ENCODE results near the gene KCNMB4. TPM values are rescaled to one million over a fixed set of nuclear protein-coding genes. Genes with fewer than 3 reads are reported as not detected.

KCNMB4 gene
- polyA plus RNA-seq, 1 donor (not counting 4 experiments of a cell fraction or from before 2014, with no cell fraction given): 0.77 TPM

DNA sequence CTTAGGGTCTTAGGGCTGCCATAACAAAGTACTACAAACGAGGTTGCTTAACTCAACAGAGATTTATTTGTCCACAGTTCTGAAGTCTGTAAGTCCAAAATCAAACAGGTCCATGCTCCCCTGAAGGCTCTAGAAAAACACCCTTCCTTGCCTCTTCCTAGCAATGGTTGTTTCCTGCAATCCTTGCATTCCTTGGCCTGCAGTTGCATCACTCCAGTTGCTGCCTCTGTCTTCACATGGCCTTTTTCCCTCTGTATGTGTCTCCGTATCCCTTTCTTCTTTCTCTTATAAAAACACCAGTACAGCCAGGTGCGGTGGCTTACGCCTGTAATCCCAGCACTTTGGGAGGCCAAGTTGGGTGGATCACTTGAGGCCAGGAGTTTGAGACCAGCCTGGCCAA is 17.4 kb downstream of the KCNMB4 start:
- no peak for FAIRE-seq

GRCh38 chr12:70383886-70384285 is 17.8 kb downstream of the KCNMB4 start:
- Histone ChIP-seq H3K9me1 (ENCODE audit: control insufficient read depth, extremely low read depth, insufficient read depth, low read length) (no peaks in the 10 kb centered on the region), H3K79me2 (ENCODE audit: control insufficient read depth, insufficient read depth, low read length) (no peaks in the 10 kb centered on the region), H3K36me3 (ENCODE audit: control insufficient read depth in 2 of 2, extremely low read depth in 1 of 2, insufficient read depth in 2 of 2, low read length in 2 of 2) (no peaks in the 10 kb centered on the region), H3K9me3 (ENCODE audit: control insufficient read depth, low read depth, low read length) (no peaks in the 10 kb centered on the region), H3K4me3 (ENCODE audit: control insufficient read depth in 2 of 3, extremely low read depth in 1 of 3, insufficient read depth in 2 of 3, low read depth in 1 of 3, low read length in 3 of 3) (no peak overlapping the region), H3K27me3 (ENCODE audit: control insufficient read depth, extremely low read depth, insufficient read depth, low read length) (no peaks in the 10 kb centered on the region), H2AFZ (ENCODE audit: control insufficient read depth, low read length) (no peak overlapping the region), H3K9ac (ENCODE audit: control insufficient read depth, extremely low read depth, insufficient read depth, low read length) (no peak overlapping the region), H3K4me2 (ENCODE audit: control insufficient read depth, extremely low read depth, insufficient read depth, low read depth, low read length) (no peak overlapping the region), H4K20me1 (ENCODE audit: control insufficient read depth, extremely low read depth, insufficient read depth, low read length) (no peaks in the 10 kb centered on the region), H3K4me1 (ENCODE audit: control insufficient read depth, extremely low read depth, insufficient read depth, low read length) (no peaks in the 10 kb centered on the region), H3K27ac (ENCODE audit: control insufficient read depth, insufficient read depth, low read length) (no peak overlapping the region)
- FAIRE-seq (no peak), DNase-seq (ENCODE audit: low read depth, low spot score) (no peak)
- TF ChIP-seq, protein P1, sequence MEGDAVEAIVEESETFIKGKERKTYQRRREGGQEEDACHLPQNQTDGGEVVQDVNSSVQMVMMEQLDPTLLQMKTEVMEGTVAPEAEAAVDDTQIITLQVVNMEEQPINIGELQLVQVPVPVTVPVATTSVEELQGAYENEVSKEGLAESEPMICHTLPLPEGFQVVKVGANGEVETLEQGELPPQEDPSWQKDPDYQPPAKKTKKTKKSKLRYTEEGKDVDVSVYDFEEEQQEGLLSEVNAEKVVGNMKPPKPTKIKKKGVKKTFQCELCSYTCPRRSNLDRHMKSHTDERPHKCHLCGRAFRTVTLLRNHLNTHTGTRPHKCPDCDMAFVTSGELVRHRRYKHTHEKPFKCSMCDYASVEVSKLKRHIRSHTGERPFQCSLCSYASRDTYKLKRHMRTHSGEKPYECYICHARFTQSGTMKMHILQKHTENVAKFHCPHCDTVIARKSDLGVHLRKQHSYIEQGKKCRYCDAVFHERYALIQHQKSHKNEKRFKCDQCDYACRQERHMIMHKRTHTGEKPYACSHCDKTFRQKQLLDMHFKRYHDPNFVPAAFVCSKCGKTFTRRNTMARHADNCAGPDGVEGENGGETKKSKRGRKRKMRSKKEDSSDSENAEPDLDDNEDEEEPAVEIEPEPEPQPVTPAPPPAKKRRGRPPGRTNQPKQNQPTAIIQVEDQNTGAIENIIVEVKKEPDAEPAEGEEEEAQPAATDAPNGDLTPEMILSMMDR (optimal IDR thresholded peaks at IDR 0.05 in 1 of 3, IDR thresholded peaks at IDR 0.05 in 1 of 3, conservative IDR thresholded peaks at IDR 0.05 in 1 of 3; ENCODE audit: extremely low read depth in 1 of 3, insufficient read depth in 2 of 3, low read length in 3 of 3): no peak
- TF ChIP-seq EZH2 (IDR thresholded peaks at IDR 0.05; ENCODE audit: low read length): no peak
- dilution Hi-C loops (cut with MboI; ENCODE audit: extremely low pct_ligation_motif_present, low sequenced_read_pairs): no loop called here

More for the DNA sequence above, 17.4 kb downstream of the KCNMB4 start:
- Histone ChIP-seq H3K4me3 (ENCODE audit: control insufficient read depth in 2 of 3, extremely low read depth in 1 of 3, insufficient read depth in 2 of 3, low read depth in 1 of 3, low read length in 3 of 3) (no peak overlapping the region), H3K36me3 (ENCODE audit: control insufficient read depth in 2 of 2, extremely low read depth in 1 of 2, insufficient read depth in 2 of 2, low read length in 2 of 2) (no peaks in the 10 kb centered on the region), H3K27me3 (ENCODE audit: control insufficient read depth, extremely low read depth, insufficient read depth, low read length) (no peaks in the 10 kb centered on the region), H3K79me2 (ENCODE audit: control insufficient read depth, insufficient read depth, low read length) (no peaks in the 10 kb centered on the region), H3K4me1 (ENCODE audit: control insufficient read depth, extremely low read depth, insufficient read depth, low read length) (no peaks in the 10 kb centered on the region), H3K9ac (ENCODE audit: control insufficient read depth, extremely low read depth, insufficient read depth, low read length) (no peak overlapping the region), H3K4me2 (ENCODE audit: control insufficient read depth, extremely low read depth, insufficient read depth, low read depth, low read length) (no peak overlapping the region), H3K9me1 (ENCODE audit: control insufficient read depth, extremely low read depth, insufficient read depth, low read length) (no peaks in the 10 kb centered on the region), H4K20me1 (ENCODE audit: control insufficient read depth, extremely low read depth, insufficient read depth, low read length) (no peaks in the 10 kb centered on the region), H3K9me3 (ENCODE audit: control insufficient read depth, low read depth, low read length) (no peaks in the 10 kb centered on the region), H2AFZ (ENCODE audit: control insufficient read depth, low read length) (no peak overlapping the region), H3K27ac (ENCODE audit: control insufficient read depth, insufficient read depth, low read length) (no peak overlapping the region)
- no peak for DNase-seq (ENCODE audit: low read depth, low spot score)
- no peak for TF ChIP-seq EZH2 (IDR thresholded peaks at IDR 0.05; ENCODE audit: low read length)
- TF ChIP-seq, protein P1 (optimal IDR thresholded peaks at IDR 0.05 in 1 of 3, IDR thresholded peaks at IDR 0.05 in 1 of 3, conservative IDR thresholded peaks at IDR 0.05 in 1 of 3; ENCODE audit: extremely low read depth in 1 of 3, insufficient read depth in 2 of 3, low read length in 3 of 3): no peak
- dilution Hi-C loops (cut with MboI; ENCODE audit: extremely low pct_ligation_motif_present, low sequenced_read_pairs): no loop called here

Data from keratinocyte (primary cell).